Measurements from ENCODE around the gene FBXO45.

- TF ChIP-seq GATA3 (IDR thresholded peaks at IDR 0.05; ENCODE audit: low read depth, low read length) (no peak), GATA2 (IDR thresholded peaks at IDR 0.05; ENCODE audit: low read depth, low read length) (no peak)
These were observed 44.6 kb upstream of the FBXO45 start for GRCh38 chr3:196523841-196524240.
